Activated B cell treated with CpG ODN at 0.5 μM for 24 hours (primary cell): ENCODE results near the gene CEACAM3. TPM values are rescaled to one million over a fixed set of nuclear protein-coding genes. Genes with fewer than 3 reads are reported as not detected.

Source experiments
- ATAC-seq: fragments of 200-7000 bp; cut with Tn5 transposase; one replicate; pipeline ENCODE4 v1.10.0; 2021; ENCODE audit warnings: low read depth, mild to moderate bottlenecking, moderate library complexity
- CTCF ChIA-PET: fragments of 350-600 bp; sonication (Branson Sonifier 250); formaldehyde crosslinking; loops from one replicate; lab custom pipeline; 2021; ENCODE audit warnings: antibody characterized with exemption; lab: Charles Lee
- POLR2A ChIA-PET: fragments of 350-600 bp; sonication (Branson Sonifier 250); formaldehyde crosslinking; loops from one replicate; lab custom pipeline; 2021; ENCODE audit warnings: antibody characterized with exemption; lab: Charles Lee
- DNase-seq: peaks from one replicate; pipeline ENCODE4 v3.0.0; 2022
- H3K27ac Mint-ChIP-seq: one replicate; pipeline ENCODE4 v1.8.0; 2020; ENCODE audit warnings: mixed read lengths
- H3K27me3 Mint-ChIP-seq: one replicate; pipeline ENCODE4 v1.8.0; 2021; ENCODE audit warnings: mixed read lengths
- H3K36me3 Mint-ChIP-seq: one replicate; pipeline ENCODE4 v1.8.0; 2021; ENCODE audit warnings: low read depth, mixed read lengths
- H3K4me1 Mint-ChIP-seq: one replicate; pipeline ENCODE4 v1.8.0; 2021; ENCODE audit warnings: mixed read lengths
- H3K4me3 Mint-ChIP-seq: one replicate; pipeline ENCODE4 v1.8.0; 2020; ENCODE audit warnings: mild to moderate bottlenecking, mixed read lengths
- H3K9me3 Mint-ChIP-seq: one replicate; pipeline ENCODE4 v1.8.0; 2020; ENCODE audit warnings: mixed read lengths
- intact Hi-C: fragments of 100-400 bp; cut with micrococcal nuclease; formaldehyde crosslinking; loops from one replicate; pipeline ENCODE4 v1.15.1; 2024
- total RNA-seq: library from RNA; stranded (reverse); gene quantifications from 2 replicates; pipeline ENCODE4 v1.2.3, GENCODE V29; 2022
- TF ChIP-seq, protein P1 (sequence below): fragments of 200-600 bp; IDR thresholded peaks from one replicate; pipeline ENCODE4 v1.8.0; 2022; ENCODE audit warnings: antibody characterized with exemption, mild to moderate bottlenecking

CEACAM3 gene
- total RNA-seq, 1 donor from 2014 or later: not detected

DNA sequence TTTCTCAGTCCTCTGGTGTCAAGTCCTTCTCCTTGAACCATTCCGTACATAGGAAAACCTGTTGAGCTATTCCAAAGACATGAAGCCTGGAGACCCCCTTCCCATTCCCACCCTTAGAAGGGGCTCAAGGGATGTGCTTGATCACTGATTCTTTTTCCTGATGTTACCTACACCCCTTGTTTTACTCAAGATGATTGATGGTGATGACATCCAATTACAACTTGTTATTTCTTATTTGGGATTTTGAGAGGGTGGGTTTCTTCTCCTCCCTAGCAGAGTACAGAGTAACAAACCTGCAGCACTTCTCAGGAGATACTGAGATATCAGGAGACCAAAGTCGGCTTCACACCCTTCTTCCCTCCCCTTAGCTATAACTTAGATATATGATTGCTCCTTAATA lies 57.0 kb downstream of the CEACAM3 start:
- no peaks in the 10 kb centered on the region for H3K4me1 Mint-ChIP-seq
- POLR2A ChIA-PET: interaction anchor here (1.0 kb wide), 1 partner anchor 17 kb away, joined by 3 read pairs; no protein-coding TSS in a partner anchor
- TF ChIP-seq, protein P1, sequence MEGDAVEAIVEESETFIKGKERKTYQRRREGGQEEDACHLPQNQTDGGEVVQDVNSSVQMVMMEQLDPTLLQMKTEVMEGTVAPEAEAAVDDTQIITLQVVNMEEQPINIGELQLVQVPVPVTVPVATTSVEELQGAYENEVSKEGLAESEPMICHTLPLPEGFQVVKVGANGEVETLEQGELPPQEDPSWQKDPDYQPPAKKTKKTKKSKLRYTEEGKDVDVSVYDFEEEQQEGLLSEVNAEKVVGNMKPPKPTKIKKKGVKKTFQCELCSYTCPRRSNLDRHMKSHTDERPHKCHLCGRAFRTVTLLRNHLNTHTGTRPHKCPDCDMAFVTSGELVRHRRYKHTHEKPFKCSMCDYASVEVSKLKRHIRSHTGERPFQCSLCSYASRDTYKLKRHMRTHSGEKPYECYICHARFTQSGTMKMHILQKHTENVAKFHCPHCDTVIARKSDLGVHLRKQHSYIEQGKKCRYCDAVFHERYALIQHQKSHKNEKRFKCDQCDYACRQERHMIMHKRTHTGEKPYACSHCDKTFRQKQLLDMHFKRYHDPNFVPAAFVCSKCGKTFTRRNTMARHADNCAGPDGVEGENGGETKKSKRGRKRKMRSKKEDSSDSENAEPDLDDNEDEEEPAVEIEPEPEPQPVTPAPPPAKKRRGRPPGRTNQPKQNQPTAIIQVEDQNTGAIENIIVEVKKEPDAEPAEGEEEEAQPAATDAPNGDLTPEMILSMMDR: no peak
- no peak overlapping the region for H3K4me3 Mint-ChIP-seq
- no peaks in the 10 kb centered on the region for H3K27me3 Mint-ChIP-seq
- no peaks in the 10 kb centered on the region for H3K9me3 Mint-ChIP-seq
- H3K36me3 Mint-ChIP-seq: no peaks in the 10 kb centered on the region
- ATAC-seq (no peak), DNase-seq (no peak)
- H3K27ac Mint-ChIP-seq: no peak overlapping the region
- CTCF ChIA-PET: no interaction called here
- intact Hi-C loops: no loop called here

DNA sequence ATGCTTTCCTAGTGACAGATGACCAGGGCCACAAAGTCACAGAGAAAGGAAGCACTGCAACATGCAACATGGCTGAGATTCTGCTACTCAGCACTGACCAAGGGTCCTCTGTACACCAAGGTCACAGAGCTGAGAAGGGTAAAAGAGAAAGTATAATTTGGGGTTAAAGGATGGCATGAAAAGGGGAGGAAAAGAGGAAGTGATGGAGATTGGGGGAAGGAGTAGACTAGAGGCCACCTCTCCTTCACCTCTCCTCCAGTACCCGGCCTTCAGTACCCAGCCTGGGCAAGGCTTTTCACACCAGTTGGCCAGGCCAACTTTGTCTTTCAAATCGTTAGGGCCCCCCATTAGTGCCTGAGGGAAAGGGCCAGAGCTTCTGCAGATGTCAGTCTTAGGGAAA lies 57.4 kb downstream of the CEACAM3 start:
- DNase-seq: no peak
- TF ChIP-seq, protein P1: no peak
- POLR2A ChIA-PET: interaction anchor here (1.0 kb wide), 1 partner anchor 16 kb away, joined by 3 read pairs; no protein-coding TSS in a partner anchor
- CTCF ChIA-PET: no interaction called here
- Mint-ChIP-seq H3K27ac (no peak overlapping the region), H3K36me3 (no peaks in the 10 kb centered on the region), H3K4me1 (no peaks in the 10 kb centered on the region), H3K27me3 (no peaks in the 10 kb centered on the region), H3K4me3 (no peak overlapping the region), H3K9me3 (no peaks in the 10 kb centered on the region)
- intact Hi-C loops: no loop called here
- no peak for ATAC-seq

DNA sequence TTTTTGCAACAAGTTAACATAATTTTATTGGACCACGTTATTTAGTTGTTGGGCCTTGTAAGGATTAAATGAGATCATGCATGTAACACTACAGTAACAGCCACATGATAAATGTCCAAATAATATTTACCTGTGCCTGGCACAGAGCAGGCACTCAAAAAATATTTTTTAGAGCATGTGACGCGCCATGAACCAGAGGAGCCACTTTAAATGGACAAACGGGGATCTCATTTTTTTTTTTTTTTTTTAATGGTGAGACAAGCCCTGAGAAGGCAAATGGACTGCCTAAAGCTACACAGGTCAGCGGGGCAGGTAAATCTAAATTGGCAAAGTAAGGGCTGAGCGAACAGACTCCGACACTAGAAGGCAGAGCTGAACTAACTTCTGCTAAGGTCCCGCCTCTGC lies 62.8 kb downstream of the CEACAM3 start:
- Mint-ChIP-seq H3K27me3 (no peaks in the 10 kb centered on the region), H3K4me1 (peaks cover 38% of the 10 kb centered on the region), H3K4me3 (peak overlapping the region; percentile 94), H3K9me3 (no peaks in the 10 kb centered on the region), H3K27ac (peak overlapping the region; percentile 97), H3K36me3 (peaks cover 40% of the 10 kb centered on the region)
- ChIA-PET CTCF (interaction anchor here (0.6 to 3.8 kb wide), 17 partner anchors 9 to 306 kb away, joined by 3 to 34 read pairs (median 5); partner anchors contain the start of genes ARHGEF1, CD79A, ERFL and RABAC1), POLR2A (interaction anchor here (0.7 to 4.1 kb wide), 19 partner anchors 14 to 537 kb away, joined by 3 to 258 read pairs (median 8); partner anchors contain the start of genes ARHGEF1, B9D2, CD79A and ERFL)
- intact Hi-C loops: loop anchor here (1.0 kb wide), 6 partner anchors 75 to 466 kb away; partner anchors contain the start of genes MEGF8 and RABAC1
- DNase-seq (no peak), ATAC-seq (no peak)
- TF ChIP-seq, protein P1: no peak

- peak within 1 kb of the TSS; percentile 94 for H3K4me3 Mint-ChIP-seq
- intact Hi-C loops: loop anchor here (1.0 kb wide), 9 partner anchors 11 to 465 kb away; partner anchors contain the start of genes CD79A, MEGF8 and RABAC1
- DNase-seq: peak; percentile 98
- H3K36me3 Mint-ChIP-seq: peaks cover 46% of the 10 kb centered on the region
- ChIA-PET CTCF (interaction anchor here (1.0 to 3.8 kb wide), 18 partner anchors 9 to 175 kb away, joined by 3 to 34 read pairs (median 5); partner anchors contain the start of genes ARHGEF1, CD79A, ERFL and RABAC1), POLR2A (interaction anchor here (0.6 to 4.1 kb wide), 24 partner anchors 13 to 1574 kb away, joined by 3 to 258 read pairs (median 7); partner anchors contain the start of genes AKT2, ARHGEF1, B9D2 and CD79A)
- H3K9me3 Mint-ChIP-seq: no peaks in the 10 kb centered on the region
- peaks cover 44% of the 10 kb centered on the region for H3K4me1 Mint-ChIP-seq
- ATAC-seq: peak; percentile 85
- TF ChIP-seq, protein P1: no peak
- no peaks in the 10 kb centered on the region for H3K27me3 Mint-ChIP-seq
- H3K27ac Mint-ChIP-seq: peak within 1 kb of the TSS; percentile 97
These were observed 63.4 kb downstream of the CEACAM3 start, which contains the start of gene RPS19 for GRCh38 chr19:41859618-41860418. RPS19 (plus strand) TSS chr19:41860255; CDS start chr19:41860775, 520 bp downstream.
